ENCODE data around the gene RELCH. TPM values are rescaled to one million over a fixed set of nuclear protein-coding genes. Genes with fewer than 3 reads are reported as not detected.

Gene RELCH
- total and polyA plus RNA-seq, 9 donors = 11.2 to 32.7 (median 23.6) TPM

- H3K27me3 ChIP-seq = no peaks in the 10 kb centered on the region
- WGBS, 3 donors = 88 to 92% (median 89%) methylated on average over 1 of the region's 1 CpG
- no peaks in the 10 kb centered on the region for H3K9me3 ChIP-seq
- H3K36me3 ChIP-seq = no peaks in the 10 kb centered on the region
- no peak overlapping the region for H3K4me3 ChIP-seq
- DNase-seq = no peak
- intact Hi-C loops (cut with DNase I) = loop anchor here in 2 of 4 donors (10.0 kb wide), 1 partner anchor 58 kb away; the partner anchor contains the start of genes PIGN (in 2 of the 2) and RELCH (in 2 of the 2)
- TF ChIP-seq, protein P1, sequence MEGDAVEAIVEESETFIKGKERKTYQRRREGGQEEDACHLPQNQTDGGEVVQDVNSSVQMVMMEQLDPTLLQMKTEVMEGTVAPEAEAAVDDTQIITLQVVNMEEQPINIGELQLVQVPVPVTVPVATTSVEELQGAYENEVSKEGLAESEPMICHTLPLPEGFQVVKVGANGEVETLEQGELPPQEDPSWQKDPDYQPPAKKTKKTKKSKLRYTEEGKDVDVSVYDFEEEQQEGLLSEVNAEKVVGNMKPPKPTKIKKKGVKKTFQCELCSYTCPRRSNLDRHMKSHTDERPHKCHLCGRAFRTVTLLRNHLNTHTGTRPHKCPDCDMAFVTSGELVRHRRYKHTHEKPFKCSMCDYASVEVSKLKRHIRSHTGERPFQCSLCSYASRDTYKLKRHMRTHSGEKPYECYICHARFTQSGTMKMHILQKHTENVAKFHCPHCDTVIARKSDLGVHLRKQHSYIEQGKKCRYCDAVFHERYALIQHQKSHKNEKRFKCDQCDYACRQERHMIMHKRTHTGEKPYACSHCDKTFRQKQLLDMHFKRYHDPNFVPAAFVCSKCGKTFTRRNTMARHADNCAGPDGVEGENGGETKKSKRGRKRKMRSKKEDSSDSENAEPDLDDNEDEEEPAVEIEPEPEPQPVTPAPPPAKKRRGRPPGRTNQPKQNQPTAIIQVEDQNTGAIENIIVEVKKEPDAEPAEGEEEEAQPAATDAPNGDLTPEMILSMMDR (IDR thresholded peaks at IDR 0.05) = no peak
- TF ChIP-seq POLR2A (IDR thresholded peaks at IDR 0.05) (no peak), EP300 (IDR thresholded peaks at IDR 0.05) (no peak)
- no peak overlapping the region for H3K27ac ChIP-seq
- peaks cover 3% of the 10 kb centered on the region for H3K4me1 ChIP-seq (ENCODE audit: insufficient read depth)
Observed at GRCh38 chr18:62242955-62243354, 55.9 kb downstream of the RELCH start.

DNA sequence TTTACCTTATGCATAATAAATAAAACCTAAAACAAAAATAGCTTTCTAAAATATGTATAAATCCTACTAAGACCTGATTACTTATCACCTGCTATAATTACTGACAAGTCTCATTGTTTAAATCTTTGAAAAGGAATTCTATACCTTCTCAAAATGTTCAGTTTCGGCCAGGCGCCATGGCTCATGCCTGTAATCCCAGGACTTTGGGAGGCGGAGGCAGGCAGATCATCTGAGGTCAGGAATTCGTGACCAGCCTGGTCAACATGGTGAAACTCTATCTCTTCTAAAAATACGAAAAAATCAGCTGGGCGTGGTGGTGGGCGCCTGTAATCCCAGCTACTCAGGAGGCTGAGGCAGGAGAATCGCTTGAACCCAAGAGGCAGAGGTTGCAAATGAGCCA is 58.1 kb downstream of the RELCH start:
- H3K36me3 ChIP-seq = no peaks in the 10 kb centered on the region
- H3K4me1 ChIP-seq (ENCODE audit: insufficient read depth) = peaks cover 3% of the 10 kb centered on the region
- no peaks in the 10 kb centered on the region for H3K27me3 ChIP-seq
- H3K4me3 ChIP-seq = no peak overlapping the region
- H3K9me3 ChIP-seq = no peaks in the 10 kb centered on the region
- no peak overlapping the region for H3K27ac ChIP-seq
- 97 to 98% (median 97%) methylated on average over 8 of the region's 8 CpGs for whole genome bisulfite sequencing, 3 donors
- intact Hi-C loops (cut with DNase I) = loop anchor here in 2 of 4 donors (10.0 kb wide), 1 partner anchor 60 kb away; the partner anchor contains the start of genes PIGN (in 2 of the 2) and RELCH (in 2 of the 2)
- DNase-seq = no peak
- TF ChIP-seq EP300 (IDR thresholded peaks at IDR 0.05) (no peak), POLR2A (IDR thresholded peaks at IDR 0.05) (no peak)
- TF ChIP-seq, protein P1 (IDR thresholded peaks at IDR 0.05) = no peak

GRCh38 chr18:62245699-62246098 is 58.6 kb downstream of the RELCH start:
- Histone ChIP-seq H3K4me1 (ENCODE audit: insufficient read depth) (peaks cover 3% of the 10 kb centered on the region), H3K36me3 (no peaks in the 10 kb centered on the region), H3K4me3 (no peak overlapping the region), H3K27me3 (no peaks in the 10 kb centered on the region), H3K27ac (no peak overlapping the region), H3K9me3 (no peaks in the 10 kb centered on the region)
- 37 to 92% (median 88%) methylated on average over 1 of the region's 1 CpG for WGBS, 3 donors
- no peak for DNase-seq
- TF ChIP-seq, protein P1 (IDR thresholded peaks at IDR 0.05) = no peak
- intact Hi-C loops (cut with DNase I) = loop anchor here in 2 of 4 donors (10.0 kb wide), 1 partner anchor 61 kb away; the partner anchor contains the start of genes PIGN (in 2 of the 2) and RELCH (in 2 of the 2)

DNA sequence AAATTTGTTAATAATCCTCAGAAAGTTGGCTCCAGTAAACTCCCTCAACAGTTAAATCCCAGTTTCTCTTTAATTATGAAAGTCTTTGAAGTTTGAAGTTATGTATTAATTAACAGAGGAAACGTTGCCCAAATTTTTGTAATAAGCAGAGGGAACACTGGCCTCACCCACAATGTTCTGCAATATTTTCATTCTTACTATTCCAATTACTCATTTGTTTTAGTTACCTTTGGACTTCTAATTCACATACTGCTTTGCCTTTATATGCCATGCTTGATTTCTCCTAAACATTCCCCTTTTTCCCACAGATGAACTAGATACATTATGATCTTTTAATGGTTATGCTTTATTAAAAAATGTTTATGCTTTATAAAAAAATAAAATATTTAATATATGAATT is 61.3 kb downstream of the RELCH start:
- H3K4me3 ChIP-seq = no peak overlapping the region
- no peak for DNase-seq
- no peaks in the 10 kb centered on the region for H3K9me3 ChIP-seq
- intact Hi-C loops (cut with DNase I) = loop anchor here in 2 of 4 donors (10.0 kb wide), 1 partner anchor 64 kb away; the partner anchor contains the start of genes PIGN (in 2 of the 2) and RELCH (in 2 of the 2)
- H3K4me1 ChIP-seq (ENCODE audit: insufficient read depth) = peaks cover 3% of the 10 kb centered on the region
- no peaks in the 10 kb centered on the region for H3K36me3 ChIP-seq
- 2 to 19% (median 7%) methylated on average over 1 of the region's 1 CpG for WGBS, 3 donors
- H3K27ac ChIP-seq = no peak overlapping the region
- H3K27me3 ChIP-seq = no peaks in the 10 kb centered on the region
- TF ChIP-seq EP300 (IDR thresholded peaks at IDR 0.05) (no peak), POLR2A (IDR thresholded peaks at IDR 0.05) (no peak)
- TF ChIP-seq, protein P1 (IDR thresholded peaks at IDR 0.05) = no peak

Data from ovary (tissue), 9 donors.